ENCODE results near the gene CREB3L2. TPM values are rescaled to one million over a fixed set of nuclear protein-coding genes. Genes with fewer than 3 reads are reported as not detected.

Gene CREB3L2
- total and polyA plus RNA-seq, 2 of the 8 experiments (the other 6 are each of a cell fraction or from before 2014, with no cell fraction given): 14.4 to 48.3 TPM

GRCh38 chr7:137985897-137986251, 16.0 kb downstream of the CREB3L2 start:
- peaks cover 0 to 13% (median 1%) of the 10 kb centered on the region in 4 experiments; a peak in 3 of 7 replicates for H3K4me1 ChIP-seq (replicated peaks in 1 of 4; ENCODE audit: control insufficient read depth in 3 of 4, insufficient read depth in 4 of 4, low read length in 3 of 4)
- ChIA-PET POLR2A (ENCODE audit: partially characterized antibody) (interaction anchor here (1.0 kb wide), 1 partner anchor 16 kb away, joined by 3 read pairs; no protein-coding TSS in a partner anchor), CTCF (ENCODE audit: partially characterized antibody) (interaction anchor here (1.9 to 2.6 kb wide), 3 partner anchors 8 to 16 kb away, joined by 5 to 10 read pairs (median 7); partner anchors contain the start of gene CREB3L2)
- no peak overlapping the region for H3K27ac ChIP-seq (ENCODE audit: low read depth, low read length)
- no peak overlapping the region for H4K5ac ChIP-seq (ENCODE audit: insufficient read length, low read depth, low read length)
- H4K91ac ChIP-seq (replicated peaks; ENCODE audit: insufficient read length, low read length): no peak overlapping the region
- H3K23me2 ChIP-seq (ENCODE audit: low read depth, low read length): no peaks in the 10 kb centered on the region
- peaks cover 2 to 6% of the 10 kb centered on the region in 2 experiments; a peak in 1 of 4 replicates for H3K9me3 ChIP-seq (ENCODE audit: insufficient read depth in 2 of 2, low read depth in 1 of 2, low read length in 1 of 2)
- H3K23ac ChIP-seq (ENCODE audit: insufficient read length): no peak overlapping the region
- no peak overlapping the region for H2AFZ ChIP-seq (ENCODE audit: low read length)
- no peak overlapping the region for H3K4me3 ChIP-seq (ENCODE audit: extremely low read depth in 1 of 4, insufficient read depth in 2 of 4, low read depth in 3 of 4, low read length in 4 of 4)
- H2BK5ac ChIP-seq (ENCODE audit: low read depth, low read length): no peak overlapping the region
- no peak overlapping the region for H3K9ac ChIP-seq (replicated peaks in 1 of 4; ENCODE audit: extremely low read depth in 1 of 4, low read depth in 3 of 4, low read length in 3 of 4)
- no peaks in the 10 kb centered on the region for H3K27me3 ChIP-seq (replicated peaks in 1 of 4; ENCODE audit: control insufficient read depth in 3 of 4, extremely low read depth in 1 of 4, insufficient read depth in 3 of 4, low read length in 3 of 4)
- no peak overlapping the region for H2BK20ac ChIP-seq (ENCODE audit: low read length)
- no peak for DNase-seq (ENCODE audit: low read depth in 1 of 2, low spot score in 2 of 2)
- no peak for FAIRE-seq
- no peak overlapping the region for H4K8ac ChIP-seq (ENCODE audit: extremely low read depth, insufficient read depth, low read length)
- WGBS, 2 experiments (ENCODE audit: extremely low coverage in 1 of 2, insufficient coverage in 1 of 2, insufficient read length in 1 of 2, insufficient replicate concordance in 2 of 2, low coverage in 1 of 2, low lambda C conversion rate in 2 of 2, missing lambda C conversion rate in 1 of 2): 92% methylated on average over 3 of the region's 3 CpGs; no CpG with 5 or more reads in 1 of the 2 experiments
- peaks cover 0 to 4% (median 1%) of the 10 kb centered on the region in 4 experiments; a peak in 2 of 8 replicates for H3K36me3 ChIP-seq (ENCODE audit: control insufficient read depth in 2 of 4, insufficient read depth in 4 of 4, low read length in 3 of 4)
- H3K18ac ChIP-seq (ENCODE audit: extremely low read depth, low read length): no peak overlapping the region
- no peak overlapping the region for H3K4ac ChIP-seq (replicated peaks; ENCODE audit: insufficient read length, low read depth, low read length)
- peaks cover 19 to 84% of the 10 kb centered on the region in 2 experiments for H3K79me2 ChIP-seq (ENCODE audit: control insufficient read depth in 1 of 2, insufficient read depth in 2 of 2, low read length in 2 of 2)
- no peak overlapping the region for H2BK120ac ChIP-seq (replicated peaks; ENCODE audit: low read depth, low read length)
- TF ChIP-seq SRF (IDR thresholded peaks at IDR 0.05; ENCODE audit: low read depth, low read length) (no peak), BRCA1 (IDR thresholded peaks at IDR 0.05; ENCODE audit: low read depth, low read length) (no peak), EGR1 (IDR thresholded peaks at IDR 0.05; ENCODE audit: borderline replicate concordance, low read depth, low read length) (no peak), RFX5 (IDR thresholded peaks at IDR 0.05; ENCODE audit: borderline replicate concordance, low read depth, low read length) (no peak), TEAD4 (IDR thresholded peaks at IDR 0.05; ENCODE audit: low read depth, low read length) (no peak), SIRT6 (IDR thresholded peaks at IDR 0.05; ENCODE audit: low read length) (no peak), TAF7 (optimal IDR thresholded peaks at IDR 0.05; ENCODE audit: borderline replicate concordance, low read depth, low read length) (no peak), SIN3A (conservative IDR thresholded peaks at IDR 0.05 in 1 of 2, IDR thresholded peaks at IDR 0.05 in 1 of 2; ENCODE audit: low read depth in 1 of 2, low read length in 2 of 2) (no peak)
- H4K20me1 ChIP-seq (replicated peaks in 1 of 2; ENCODE audit: control insufficient read depth in 1 of 2, insufficient read depth in 2 of 2, low read length in 2 of 2): peaks cover 0 to 2% of the 10 kb centered on the region in 2 experiments
- no peak overlapping the region for H3K14ac ChIP-seq (ENCODE audit: insufficient read length)
- H2AK5ac ChIP-seq (ENCODE audit: low read depth, low read length): no peak overlapping the region
- H3K56ac ChIP-seq (replicated peaks; ENCODE audit: insufficient read length, low read depth, low read length): no peak overlapping the region
- H2BK12ac ChIP-seq (ENCODE audit: low read depth, low read length): no peak overlapping the region
- H3K4me2 ChIP-seq (ENCODE audit: insufficient read depth in 1 of 2, low read depth in 2 of 2, low read length in 2 of 2): no peak overlapping the region
- no peak overlapping the region for H2BK15ac ChIP-seq (ENCODE audit: low read length)
- peaks cover 19% of the 10 kb centered on the region for H3K79me1 ChIP-seq (ENCODE audit: low read depth, low read length)
